GM19455 (cell line): ENCODE data around the gene FBXW11.
"Not testable (repeated sequence)": the region's sequence is repeated elsewhere in the genome, so short reads cannot be mapped to it uniquely, and the experiment has no call there.

ENCODE experiments used
- ATAC-seq: cut with Tn5 transposase; IDR thresholded peaks from one replicate; pipeline ENCODE4 v1.9.1; 2021; ENCODE audit not compliant: unreplicated experiment

The FBXW11 gene

GRCh38 chr5:171956314-171956713 is 50.1 kb downstream of the FBXW11 start:
- ATAC-seq = no peak

GRCh38 chr5:171955761-171956160 is 50.7 kb downstream of the FBXW11 start:
- no peak for ATAC-seq

DNA sequence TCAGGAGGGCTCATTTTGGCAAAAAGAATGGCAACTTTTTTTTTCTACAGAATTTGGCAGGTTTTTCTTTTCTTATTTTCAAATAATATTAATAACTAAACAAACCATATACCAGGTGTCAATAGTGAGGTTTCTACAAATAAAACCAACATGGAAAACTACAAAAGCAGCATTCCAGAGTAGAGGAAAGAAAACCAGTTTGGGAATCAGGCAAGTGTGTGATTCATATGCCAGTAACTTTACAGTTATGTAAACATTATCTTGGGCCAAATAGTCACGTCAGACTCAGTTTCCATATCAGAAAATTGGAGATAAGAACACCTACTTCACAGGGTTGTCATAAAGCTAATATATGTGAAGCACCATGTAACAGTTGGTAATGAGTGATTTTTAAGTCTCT is 51.7 kb downstream of the FBXW11 start:
- no peak for ATAC-seq

DNA sequence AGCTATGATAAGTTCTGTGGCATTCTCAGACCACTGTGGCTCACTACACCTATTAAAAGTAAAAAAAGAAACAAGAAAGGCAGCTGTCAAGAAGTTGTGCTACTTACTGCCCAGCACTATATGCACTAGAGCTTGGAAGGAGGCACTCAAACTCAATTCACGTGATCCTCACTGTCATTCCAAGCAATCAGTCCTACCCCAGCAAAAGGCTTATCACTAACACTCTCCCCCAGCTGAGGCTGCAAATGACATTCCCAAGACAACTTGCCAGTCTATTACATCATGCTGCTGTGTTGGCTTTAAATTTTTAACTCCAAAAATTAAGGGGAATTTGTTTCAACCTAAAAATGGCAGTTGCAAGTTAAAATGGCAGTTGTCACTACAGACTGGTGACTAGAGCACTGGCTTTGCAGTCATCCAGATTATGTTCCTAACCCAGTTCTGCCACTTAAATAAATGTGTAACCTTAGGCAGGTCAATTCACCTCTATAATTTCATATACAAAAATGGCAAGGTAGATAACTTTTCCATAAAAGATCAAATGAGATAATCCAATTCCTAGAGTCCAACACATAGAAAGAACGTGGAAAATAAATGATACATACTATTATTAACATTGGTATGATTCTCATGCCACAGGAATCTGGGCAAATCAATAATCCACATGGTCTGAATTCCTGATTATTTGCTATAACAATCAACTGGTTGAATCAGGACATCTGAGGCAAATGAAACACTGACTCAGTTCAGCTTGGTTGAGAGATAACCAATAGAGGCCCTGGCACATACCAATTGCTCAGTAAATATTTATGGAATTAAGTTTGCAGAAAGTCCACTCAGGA is 52.4 kb downstream of the FBXW11 start:
- ATAC-seq = no peak

DNA sequence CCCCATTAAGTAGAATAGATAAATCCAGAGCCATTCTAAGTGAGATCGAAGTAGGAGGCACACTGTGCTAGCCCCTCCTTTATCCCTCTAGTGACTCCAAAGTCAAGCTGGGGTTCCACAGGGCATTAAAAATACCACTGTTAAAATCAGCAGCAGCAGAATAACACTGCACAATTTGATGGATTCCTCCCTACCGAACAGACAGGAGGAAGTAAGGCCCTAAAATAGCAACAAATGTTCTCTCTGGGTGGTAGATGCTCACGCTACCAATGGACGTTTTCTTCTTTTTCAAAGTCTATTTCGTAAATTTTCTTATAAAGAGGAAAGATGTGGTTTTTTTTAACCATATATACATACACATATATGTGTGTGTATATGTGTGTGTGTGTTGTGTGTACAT is 54.4 kb downstream of the FBXW11 start:
- ATAC-seq = no peak

DNA sequence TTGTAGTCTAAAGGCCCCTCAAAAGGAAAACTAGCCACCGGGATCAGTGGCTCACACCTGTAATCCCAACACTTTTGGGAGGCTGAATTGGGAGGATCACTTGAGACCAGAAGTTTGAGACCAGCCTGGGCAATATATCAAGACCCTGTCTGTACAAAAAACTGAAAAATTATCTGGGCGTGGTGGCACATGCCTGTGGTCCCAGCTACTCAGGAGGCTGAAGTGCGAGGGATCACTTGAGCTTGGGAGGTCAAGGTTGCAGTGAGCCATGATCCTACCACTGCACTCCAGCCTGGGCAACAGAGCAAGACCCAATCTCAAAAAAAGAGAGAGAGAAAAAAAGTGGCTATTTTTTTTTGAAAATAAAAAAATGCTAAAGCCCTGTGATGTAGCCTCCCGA is 55.2 kb downstream of the FBXW11 start:
- ATAC-seq = no peak

GRCh38 chr5:171946000-171946781 is 60.2 kb downstream of the FBXW11 start:
- no peak for ATAC-seq

DNA sequence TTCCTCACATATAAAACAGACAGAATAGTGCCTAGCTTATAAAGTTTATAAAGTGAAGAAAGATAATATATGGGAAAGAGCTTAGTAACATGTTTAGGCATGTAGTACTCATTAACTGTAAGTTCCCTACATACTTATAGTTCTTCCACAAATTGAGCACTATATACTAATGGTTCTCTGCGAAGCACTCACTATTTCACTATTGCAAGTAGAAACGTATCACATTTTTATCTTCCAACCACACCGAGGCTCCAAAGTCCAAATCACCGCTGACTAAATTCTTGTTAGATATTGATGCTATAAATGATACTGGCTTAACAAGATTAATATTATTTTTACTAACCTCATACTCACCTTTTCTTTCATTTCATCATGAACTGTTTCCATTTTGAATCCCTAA is 61.0 kb downstream of the FBXW11 start:
- ATAC-seq = no peak

DNA sequence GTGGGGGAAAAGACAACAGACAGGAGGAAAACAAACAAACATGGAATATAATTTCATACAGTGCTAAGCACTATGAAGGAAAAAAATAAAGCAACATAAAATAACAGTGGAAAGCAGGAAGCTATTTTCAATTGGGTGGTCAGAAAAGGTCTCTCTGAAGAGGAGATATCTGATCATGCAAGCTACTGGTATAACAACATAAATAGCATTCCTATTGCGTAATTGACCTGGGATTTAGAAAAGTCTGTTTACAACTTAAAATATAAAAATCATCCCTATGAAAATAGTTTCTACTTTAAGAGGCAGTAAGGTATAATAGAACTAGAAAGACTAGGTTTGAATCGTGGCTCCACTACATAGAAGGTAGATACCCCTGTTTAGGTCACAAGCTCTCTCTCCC is 61.4 kb downstream of the FBXW11 start:
- ATAC-seq = no peak

GRCh38 chr5:171942112-171942516 is 64.3 kb downstream of the FBXW11 start:
- not testable (repeated sequence) for ATAC-seq

- not testable (repeated sequence) for ATAC-seq
Measured at GRCh38 chr5:171941675-171942074, 64.8 kb downstream of the FBXW11 start.

DNA sequence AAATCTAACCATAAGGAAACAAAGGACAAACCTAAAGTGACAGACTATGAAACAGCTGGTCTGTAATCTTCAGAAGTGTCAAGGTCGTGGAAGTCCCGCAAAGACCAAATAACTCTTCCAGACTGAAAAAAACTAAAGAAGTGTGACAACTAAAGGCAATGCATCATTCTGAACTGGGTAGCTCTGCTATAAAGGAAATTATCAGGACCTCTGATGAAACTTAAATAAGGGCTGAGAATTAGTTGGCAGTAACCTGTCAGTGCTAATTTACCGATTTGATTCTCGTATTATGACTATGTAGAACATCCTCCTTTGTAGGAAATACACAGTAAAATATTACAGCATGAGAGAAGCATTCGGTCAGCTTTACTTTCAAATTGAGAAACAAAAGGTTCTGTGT is 65.2 kb downstream of the FBXW11 start:
- not testable (repeated sequence) for ATAC-seq

GRCh38 chr5:171939951-171940350 is 66.5 kb downstream of the FBXW11 start:
- no peak for ATAC-seq

DNA sequence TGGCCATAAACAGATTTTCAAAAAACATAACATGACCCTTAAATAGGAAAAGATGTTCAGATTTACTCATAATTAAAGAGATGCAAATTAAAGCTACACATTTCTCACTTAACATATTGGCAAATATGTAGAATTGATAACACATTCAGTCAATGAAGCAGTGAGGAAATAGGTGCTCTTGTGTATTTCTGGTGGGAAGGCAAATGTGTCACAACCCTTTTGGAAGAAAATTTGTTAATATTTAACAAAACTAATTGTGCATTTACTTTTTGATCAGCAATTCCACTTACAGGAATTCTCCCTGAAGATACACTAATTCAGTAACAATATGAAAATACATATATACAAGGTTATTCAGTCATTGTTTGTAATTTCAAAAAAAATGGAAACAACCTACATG is 68.1 kb downstream of the FBXW11 start:
- no peak for ATAC-seq

- ATAC-seq = no peak
Measured at GRCh38 chr5:171937351-171937750, 69.1 kb downstream of the FBXW11 start.

DNA sequence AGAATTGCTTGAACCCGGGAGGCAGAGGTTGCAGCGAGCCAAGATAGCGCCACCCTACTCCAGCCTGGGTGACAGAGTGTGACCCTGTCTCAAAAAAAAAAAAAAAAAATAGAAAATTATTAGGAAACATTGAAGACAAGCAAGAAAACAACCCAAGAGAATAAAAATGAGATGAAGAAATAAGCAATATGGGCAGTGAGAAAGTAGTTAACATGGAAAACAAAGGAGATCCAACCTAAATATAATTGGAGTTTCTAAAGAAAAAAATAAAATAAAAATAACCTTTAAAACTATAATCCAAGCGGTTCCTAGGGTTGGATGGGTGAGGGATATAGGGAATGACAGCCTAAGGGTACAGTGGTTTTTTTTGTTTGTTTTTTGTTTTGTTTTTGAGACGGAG is 71.9 kb downstream of the FBXW11 start:
- no peak for ATAC-seq

DNA sequence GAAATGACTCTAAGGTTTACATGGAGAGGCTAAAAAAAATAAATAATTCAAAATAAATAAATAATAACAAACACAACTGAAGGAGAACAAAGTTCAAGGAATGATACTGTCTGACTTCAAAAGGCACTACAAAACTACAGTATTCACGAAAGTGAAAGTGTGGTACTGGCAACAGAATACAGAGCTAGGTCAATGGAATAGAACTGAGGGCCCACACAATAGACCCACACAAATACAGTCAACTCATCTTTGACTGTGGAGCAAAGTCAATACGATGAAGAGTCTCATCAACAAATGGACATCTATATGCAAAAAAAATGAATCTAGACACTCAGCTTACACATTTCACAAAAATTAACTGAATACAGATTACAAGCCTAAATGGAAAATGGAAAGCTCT is 75.3 kb downstream of the FBXW11 start:
- no peak for ATAC-seq

- no peak for ATAC-seq
Measured at GRCh38 chr5:171927345-171927941, 79.0 kb downstream of the FBXW11 start.

- no peak for ATAC-seq
Measured at GRCh38 chr5:171926311-171926710, 80.1 kb downstream of the FBXW11 start.

GRCh38 chr5:171924493-171925122 is 81.8 kb downstream of the FBXW11 start:
- ATAC-seq = no peak

DNA sequence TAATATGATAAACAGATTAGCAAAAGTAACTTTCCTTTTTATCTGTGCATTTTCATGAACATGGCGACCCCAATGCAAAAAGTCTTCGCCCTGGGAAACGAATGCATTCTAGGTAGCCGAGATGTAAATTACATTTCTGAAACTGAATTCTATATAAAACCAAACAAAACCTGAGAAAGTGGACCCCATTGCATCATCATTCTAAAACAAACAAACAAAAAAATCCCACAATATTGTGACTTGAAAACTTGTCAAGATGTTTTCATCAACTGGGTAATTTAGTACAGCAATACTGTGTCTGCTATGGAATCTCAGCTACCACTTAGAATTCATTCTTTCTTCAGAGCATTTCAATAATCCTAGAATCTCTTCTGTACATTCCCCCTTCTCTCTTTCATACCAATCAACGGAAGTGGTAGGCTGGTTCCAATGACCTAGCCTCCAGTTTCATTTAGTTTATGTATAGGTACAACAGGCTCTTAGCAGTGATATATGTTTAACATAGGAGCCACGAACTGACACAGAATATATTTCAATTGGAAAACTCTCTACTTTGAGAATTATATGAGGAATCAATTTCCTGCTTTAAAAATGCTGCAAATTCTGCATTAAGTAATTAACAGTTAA is 85.6 kb downstream of the FBXW11 start:
- ATAC-seq = no peak
